Measurements from ENCODE around the gene STUM. TPM values are rescaled to one million over a fixed set of nuclear protein-coding genes. Genes with fewer than 3 reads are reported as not detected.
A peak's percentile ranks its signal among the peaks of the same experiment; 100 is the strongest.

The STUM gene
- total and polyA plus RNA-seq, 2 donors from 2014 or later: 1.6 to 1.9 TPM

DNA sequence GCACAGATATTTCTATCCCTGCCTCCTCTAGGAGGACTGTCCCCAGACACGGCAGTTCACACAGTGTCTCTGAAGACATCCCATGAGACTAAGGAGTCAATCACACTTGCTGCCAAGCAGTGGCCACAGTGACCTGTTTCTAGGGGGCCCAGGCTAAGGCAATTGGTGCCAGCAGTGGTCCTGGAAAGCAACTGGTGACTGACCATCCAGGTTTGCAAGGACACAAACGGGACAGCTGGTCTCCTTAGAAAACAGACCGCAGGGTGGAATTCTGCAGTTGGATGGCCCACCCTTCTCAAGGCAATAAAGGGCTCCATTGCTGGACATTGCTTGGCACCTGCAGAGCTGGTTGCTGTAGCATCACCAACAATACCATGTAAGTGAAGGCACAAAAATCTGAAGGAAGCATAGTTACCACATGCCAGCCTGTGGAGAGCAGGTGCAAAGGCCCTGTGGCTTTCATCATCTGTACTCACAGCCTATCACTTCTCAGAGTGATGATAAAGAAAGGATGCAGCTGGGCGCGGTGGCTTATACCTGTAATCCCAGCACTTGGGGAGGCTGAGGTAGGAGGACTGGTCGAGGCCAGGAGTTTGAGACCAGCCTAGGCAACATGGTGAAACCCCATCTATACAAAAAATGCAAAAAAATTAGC lies 81.5 kb downstream of the STUM start:
- no peaks in the 10 kb centered on the region for H3K9me3 ChIP-seq (ENCODE audit: control insufficient read depth in 2 of 3, insufficient read depth in 1 of 3, low read length in 3 of 3)
- intact Hi-C loops (cut with DNase I): no loop called here
- H3K27ac ChIP-seq (ENCODE audit: low read depth in 2 of 2, low read length in 2 of 2): no peak overlapping the region
- H3K36me3 ChIP-seq (ENCODE audit: control insufficient read depth in 2 of 3, insufficient read depth in 3 of 3, low read length in 3 of 3): peaks cover 0 to 4% (median 0%) of the 10 kb centered on the region in 3 donors
- FAIRE-seq (no peak), DNase-seq (no peak)
- H3K9ac ChIP-seq (ENCODE audit: low read length in 3 of 3): no peak overlapping the region
- H3K4me3 ChIP-seq (ENCODE audit: low read length in 3 of 3): no peak overlapping the region
- H3K4me1 ChIP-seq (ENCODE audit: control insufficient read depth in 2 of 3, insufficient read depth in 2 of 3, low read depth in 1 of 3, low read length in 3 of 3): no peaks in the 10 kb centered on the region
- TF ChIP-seq, protein P1, sequence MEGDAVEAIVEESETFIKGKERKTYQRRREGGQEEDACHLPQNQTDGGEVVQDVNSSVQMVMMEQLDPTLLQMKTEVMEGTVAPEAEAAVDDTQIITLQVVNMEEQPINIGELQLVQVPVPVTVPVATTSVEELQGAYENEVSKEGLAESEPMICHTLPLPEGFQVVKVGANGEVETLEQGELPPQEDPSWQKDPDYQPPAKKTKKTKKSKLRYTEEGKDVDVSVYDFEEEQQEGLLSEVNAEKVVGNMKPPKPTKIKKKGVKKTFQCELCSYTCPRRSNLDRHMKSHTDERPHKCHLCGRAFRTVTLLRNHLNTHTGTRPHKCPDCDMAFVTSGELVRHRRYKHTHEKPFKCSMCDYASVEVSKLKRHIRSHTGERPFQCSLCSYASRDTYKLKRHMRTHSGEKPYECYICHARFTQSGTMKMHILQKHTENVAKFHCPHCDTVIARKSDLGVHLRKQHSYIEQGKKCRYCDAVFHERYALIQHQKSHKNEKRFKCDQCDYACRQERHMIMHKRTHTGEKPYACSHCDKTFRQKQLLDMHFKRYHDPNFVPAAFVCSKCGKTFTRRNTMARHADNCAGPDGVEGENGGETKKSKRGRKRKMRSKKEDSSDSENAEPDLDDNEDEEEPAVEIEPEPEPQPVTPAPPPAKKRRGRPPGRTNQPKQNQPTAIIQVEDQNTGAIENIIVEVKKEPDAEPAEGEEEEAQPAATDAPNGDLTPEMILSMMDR (IDR thresholded peaks at IDR 0.05; ENCODE audit: borderline replicate concordance, extremely low read depth, insufficient read depth): no peak
- H3K27me3 ChIP-seq (ENCODE audit: control insufficient read depth, insufficient read depth, low read length): no peaks in the 10 kb centered on the region

DNA sequence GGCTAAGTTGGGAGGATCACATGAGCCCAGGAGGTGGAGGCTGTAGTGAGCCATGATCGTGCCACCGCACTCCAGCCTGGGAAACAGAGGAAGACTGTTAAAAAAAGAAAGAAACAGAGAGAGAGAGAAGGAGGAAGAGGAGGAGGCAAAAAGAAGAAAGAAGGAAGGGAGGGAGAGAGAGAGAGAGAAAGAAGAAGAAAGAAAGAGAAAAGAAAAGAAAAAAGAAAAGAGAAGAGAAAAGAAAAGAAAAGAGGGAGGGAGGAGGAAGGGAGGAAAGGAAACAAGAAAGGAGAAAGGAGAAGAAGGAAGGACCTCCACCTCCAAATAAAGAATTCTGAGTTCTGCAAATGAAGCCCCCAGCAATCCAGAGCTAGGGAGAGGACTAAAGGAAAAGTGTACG lies 82.0 kb downstream of the STUM start:
- H3K27me3 ChIP-seq (ENCODE audit: control insufficient read depth, insufficient read depth, low read length): no peaks in the 10 kb centered on the region
- no peaks in the 10 kb centered on the region for H3K9me3 ChIP-seq (ENCODE audit: control insufficient read depth in 2 of 3, insufficient read depth in 1 of 3, low read length in 3 of 3)
- no peak overlapping the region for H3K4me3 ChIP-seq (ENCODE audit: low read length in 3 of 3)
- H3K4me1 ChIP-seq (ENCODE audit: control insufficient read depth in 2 of 3, insufficient read depth in 2 of 3, low read depth in 1 of 3, low read length in 3 of 3): no peaks in the 10 kb centered on the region
- peaks cover 0 to 4% (median 0%) of the 10 kb centered on the region in 3 donors for H3K36me3 ChIP-seq (ENCODE audit: control insufficient read depth in 2 of 3, insufficient read depth in 3 of 3, low read length in 3 of 3)
- no peak for FAIRE-seq
- intact Hi-C loops (cut with DNase I): no loop called here
- no peak overlapping the region for H3K27ac ChIP-seq (ENCODE audit: low read depth in 2 of 2, low read length in 2 of 2)
- no peak overlapping the region for H3K9ac ChIP-seq (ENCODE audit: low read length in 3 of 3)
- TF ChIP-seq, protein P1 (IDR thresholded peaks at IDR 0.05; ENCODE audit: borderline replicate concordance, extremely low read depth, insufficient read depth): no peak
- no peak for DNase-seq

DNA sequence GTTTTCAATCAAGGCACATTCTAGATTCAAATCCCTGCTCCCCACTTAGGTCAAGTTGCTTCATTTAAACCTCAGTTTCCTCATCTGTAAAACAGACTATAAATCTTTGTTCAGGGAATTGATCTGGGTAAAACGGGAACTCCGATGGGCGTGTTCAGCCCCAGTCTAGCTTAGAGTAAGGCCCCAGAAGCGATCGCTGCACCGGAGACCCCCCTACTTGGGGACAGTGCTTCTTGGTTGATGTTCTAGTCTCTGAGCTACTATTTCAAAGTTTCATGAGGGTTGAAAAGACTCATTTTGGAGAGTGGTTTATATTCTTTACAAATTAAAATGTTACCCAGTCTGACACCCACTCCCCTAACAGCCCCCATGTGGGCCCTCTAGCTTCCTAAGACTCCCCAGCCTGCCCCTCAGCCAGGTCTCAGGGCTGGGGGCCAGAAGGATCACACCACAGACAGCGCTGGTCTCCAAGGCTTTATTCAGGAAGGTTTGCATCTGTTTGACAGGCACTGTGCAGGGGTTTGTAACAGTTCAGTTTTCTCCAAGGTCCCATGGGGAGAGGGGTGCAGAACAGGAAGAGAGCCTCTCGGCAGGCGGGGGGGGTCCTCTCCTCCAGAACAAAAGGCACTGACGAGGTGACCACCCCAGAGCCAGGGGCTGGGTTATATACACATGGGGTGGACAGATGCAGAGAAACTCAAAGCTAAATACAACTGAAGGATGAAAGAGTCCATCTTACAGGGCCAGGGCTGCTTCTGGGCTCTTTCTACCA lies 82.9 kb downstream of the STUM start:
- TF ChIP-seq, protein P1 (IDR thresholded peaks at IDR 0.05; ENCODE audit: borderline replicate concordance, extremely low read depth, insufficient read depth): no peak
- Histone ChIP-seq H3K9ac (ENCODE audit: low read length in 3 of 3) (no peak overlapping the region), H3K27ac (ENCODE audit: low read depth in 2 of 2, low read length in 2 of 2) (no peak overlapping the region), H3K9me3 (ENCODE audit: control insufficient read depth in 2 of 3, insufficient read depth in 1 of 3, low read length in 3 of 3) (no peaks in the 10 kb centered on the region), H3K4me3 (ENCODE audit: low read length in 3 of 3) (no peak overlapping the region), H3K27me3 (ENCODE audit: control insufficient read depth, insufficient read depth, low read length) (no peaks in the 10 kb centered on the region), H3K36me3 (ENCODE audit: control insufficient read depth in 2 of 3, insufficient read depth in 3 of 3, low read length in 3 of 3) (peaks cover 0 to 4% (median 0%) of the 10 kb centered on the region in 3 donors), H3K4me1 (ENCODE audit: control insufficient read depth in 2 of 3, insufficient read depth in 2 of 3, low read depth in 1 of 3, low read length in 3 of 3) (no peaks in the 10 kb centered on the region)
- intact Hi-C loops (cut with DNase I): no loop called here
- peak in 3 of 5 donors; percentile 35 to 76 (median 40) for DNase-seq
- no peak for FAIRE-seq
